Gastroesophageal sphincter (tissue), 3 donors: Measurements from ENCODE around the gene EPG5.

Experiments
- CTCF ChIP-seq, 4 experiments: fragments of 200-600 bp in 2 of 4; fragments of 450-650 bp in 2 of 4; sonication (generic) in 1 of 4; IDR thresholded peaks; one replicate each; pipeline ENCODE4 v1.5.1; 2017 to 2019; ENCODE audit warnings: antibody characterized with exemption in 4 of 4, mild to moderate bottlenecking in 2 of 4, moderate library complexity in 2 of 4
- EP300 ChIP-seq: sonication (generic); formaldehyde crosslinking; IDR thresholded peaks from one replicate; pipeline ENCODE4 v1.6.1; 2017; ENCODE audit warnings: antibody characterized with exemption, mild to moderate bottlenecking
- POLR2A ChIP-seq, 2 donors: fragments of 450-650 bp; IDR thresholded peaks; one replicate each; pipeline ENCODE4 v1.6.1; 2017; ENCODE audit warnings: antibody characterized with exemption in 2 of 2, mild to moderate bottlenecking in 2 of 2, moderate library complexity in 1 of 2
- POLR2AphosphoS5 ChIP-seq: sonication (generic); formaldehyde crosslinking; IDR thresholded peaks from one replicate; pipeline ENCODE4 v1.6.1; 2017; ENCODE audit warnings: antibody characterized with exemption

DNA sequence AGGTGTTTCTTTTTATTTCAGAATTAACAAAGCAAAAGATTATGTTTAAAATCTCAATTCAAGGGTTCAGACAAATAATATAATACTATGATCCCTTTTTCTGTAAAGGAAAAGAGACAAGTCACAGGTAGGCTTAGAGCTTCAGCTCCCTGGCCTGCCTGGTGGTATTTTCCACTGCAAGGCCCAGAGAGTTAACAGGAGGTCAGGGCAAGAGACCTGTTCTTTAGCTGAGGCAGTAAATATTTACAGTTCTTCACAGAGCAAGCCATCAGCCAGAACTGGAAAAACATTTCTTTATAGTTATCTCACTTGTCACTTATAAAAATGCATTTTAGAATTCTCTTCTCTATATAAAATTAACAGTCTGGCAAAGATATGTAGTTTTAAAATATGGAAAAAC, 70.1 kb downstream of the EPG5 start:
- TF ChIP-seq POLR2AphosphoS5 (no peak), CTCF (IDR thresholded peaks at IDR 0.05) (no peak), POLR2A (IDR thresholded peaks at IDR 0.05) (no peak), EP300 (no peak)
